ENCODE results near the gene ACTA2. TPM values are rescaled to one million over a fixed set of nuclear protein-coding genes. Genes with fewer than 3 reads are reported as not detected.

Gene ACTA2
- total RNA-seq, 1 experiment from 2014 or later = 2.4 TPM

DNA sequence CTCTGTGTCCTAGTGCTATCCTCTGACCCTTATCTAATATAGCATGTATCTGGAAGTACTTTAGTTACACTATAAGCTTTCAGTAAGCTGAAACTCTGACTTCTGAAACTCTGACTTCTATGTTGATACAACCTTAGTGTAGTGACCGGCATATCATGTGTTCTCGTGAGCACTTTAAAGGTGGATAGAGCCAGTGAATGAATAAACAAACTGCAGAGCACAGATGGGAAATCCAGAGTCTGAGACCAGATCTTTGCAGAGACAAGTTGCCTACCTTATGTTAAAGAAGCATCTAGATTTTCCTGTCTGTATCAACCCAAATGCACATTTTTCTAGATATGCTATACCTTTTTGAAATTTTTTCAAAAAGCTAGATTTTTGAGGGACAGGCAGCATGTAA lies 3.5 kb downstream of the ACTA2 start:
- Histone ChIP-seq H3K18ac (ENCODE audit: insufficient read length, low read depth, low read length) (no peak overlapping the region), H3K14ac (ENCODE audit: insufficient read depth, low read length) (no peak overlapping the region), H3K4me2 (ENCODE audit: insufficient read depth, insufficient read length, low read length) (no peak overlapping the region), H2BK15ac (ENCODE audit: low read depth, low read length) (no peak overlapping the region), H3K9ac (ENCODE audit: extremely low read depth, insufficient read length, low read length) (no peak overlapping the region), H4K20me1 (ENCODE audit: control insufficient read depth, insufficient read depth, insufficient read length) (no peaks in the 10 kb centered on the region), H4K91ac (ENCODE audit: insufficient read length, low read depth, low read length) (no peak overlapping the region), H4K8ac (replicated peaks; ENCODE audit: insufficient read length, low read depth, low read length) (no peak overlapping the region), H2BK20ac (ENCODE audit: low read depth, low read length, poor library complexity, severe bottlenecking) (no peak overlapping the region), H3K9me3 (ENCODE audit: control insufficient read depth, low read depth, low read length) (no peaks in the 10 kb centered on the region), H2BK5ac (ENCODE audit: insufficient read length, low read length) (no peak overlapping the region), H2BK12ac (ENCODE audit: insufficient read length, low read depth, low read length) (no peak overlapping the region), H3K56ac (ENCODE audit: insufficient read length, low read depth, low read length) (no peak overlapping the region), H4K5ac (ENCODE audit: insufficient read length, low read depth, low read length) (no peak overlapping the region), H2AFZ (ENCODE audit: low read length) (no peak overlapping the region), H3K79me2 (ENCODE audit: insufficient read depth, low read length) (no peaks in the 10 kb centered on the region), H2BK120ac (ENCODE audit: low read depth, low read length, poor library complexity, severe bottlenecking) (no peak overlapping the region), H3K27me3 (ENCODE audit: insufficient read depth, low read length) (no peaks in the 10 kb centered on the region), H3K79me1 (ENCODE audit: insufficient read depth, low read depth, low read length, poor library complexity, severe bottlenecking) (no peaks in the 10 kb centered on the region), H3K23ac (ENCODE audit: insufficient read length, low read depth, low read length) (no peak overlapping the region), H3K4me1 (ENCODE audit: insufficient read depth, low read length) (peaks cover 3% of the 10 kb centered on the region; the same call in 1 of the 2 replicates), H3K23me2 (ENCODE audit: insufficient read length, low read depth, low read length, poor library complexity, severe bottlenecking) (no peaks in the 10 kb centered on the region), H3T11ph (ENCODE audit: low read length) (no peak overlapping the region), H3K4ac (ENCODE audit: low read depth, low read length) (no peak overlapping the region), H3K27ac (ENCODE audit: insufficient read length, low read depth, low read length) (no peak overlapping the region), H2AK5ac (ENCODE audit: insufficient read length, low read length) (no peak overlapping the region)
- no peak for TF ChIP-seq CTCF (conservative IDR thresholded peaks at IDR 0.05)
- WGBS (ENCODE audit: extremely low coverage, insufficient read length, low lambda C conversion rate) = no CpG with 5 or more reads among the region's 2 CpGs
- no peak overlapping the region for H3K27ac Mint-ChIP-seq
- H3K27me3 Mint-ChIP-seq (ENCODE audit: low read depth) = no peaks in the 10 kb centered on the region
- no peaks in the 10 kb centered on the region for H3K36me3 Mint-ChIP-seq (ENCODE audit: insufficient read depth in 1 of 3, low read depth in 3 of 3)
- H3K9me3 Mint-ChIP-seq = no peaks in the 10 kb centered on the region
- peaks cover 15 to 17% of the 10 kb centered on the region in 2 experiments for H3K4me1 Mint-ChIP-seq
- no peak for DNase-seq
- H3K4me3 Mint-ChIP-seq = no peak overlapping the region
